Ovary (tissue), 3 donors: ENCODE data around the gene MAD1L1.

Experiments
- EP300 ChIP-seq: sonication (generic); formaldehyde crosslinking; IDR thresholded peaks from one replicate; pipeline ENCODE4 v1.6.1; 2017; ENCODE audit warnings: antibody characterized with exemption
- POLR2A ChIP-seq: fragments of 450-650 bp; IDR thresholded peaks from one replicate; pipeline ENCODE4 v1.6.1; 2017; ENCODE audit warnings: antibody characterized with exemption, mild to moderate bottlenecking, moderate library complexity
- TF ChIP-seq, protein P1 (sequence below), 3 donors: fragments of 450-650 bp in 2 of 3; fragments of 200-600 bp in 1 of 3; IDR thresholded peaks; one replicate each; pipeline versions ENCODE4 v1.5.1 to v1.8.0; 2016 to 2022; ENCODE audit warnings: antibody characterized with exemption in 3 of 3, mild to moderate bottlenecking in 1 of 3
- donor health status: DM: no; HTN: no; CAD: no.

DNA sequence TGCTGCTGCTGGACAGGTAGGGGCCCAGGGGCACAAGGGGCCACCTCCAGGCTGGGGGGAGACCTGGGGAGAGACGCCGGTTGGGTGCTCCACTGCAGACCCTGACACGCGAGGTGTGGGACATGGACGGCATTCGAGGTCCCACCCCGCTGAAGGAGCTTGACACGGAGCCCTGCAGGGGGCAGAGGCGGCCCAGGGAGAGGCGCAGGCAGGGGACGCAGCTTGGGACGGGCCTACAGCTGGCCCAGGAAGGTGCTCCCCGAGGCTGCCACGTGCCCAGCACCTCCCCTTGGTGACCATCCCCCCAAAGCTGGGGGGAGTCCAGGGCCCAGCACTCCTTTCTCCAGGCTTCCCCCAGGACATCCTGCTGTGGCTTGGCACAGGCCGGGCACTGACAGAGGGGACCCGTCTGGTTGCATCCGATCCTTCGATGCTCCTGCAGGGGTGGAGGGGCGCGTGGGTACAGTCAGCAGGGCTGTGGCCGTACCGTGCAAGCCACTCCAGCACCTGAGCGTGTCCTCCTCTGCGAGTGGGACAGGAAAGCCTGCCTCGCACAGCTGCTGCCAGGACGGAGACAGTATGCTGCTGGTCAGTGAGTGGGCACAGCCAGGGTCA is 388.3 kb downstream of the MAD1L1 start:
- TF ChIP-seq, protein P1, sequence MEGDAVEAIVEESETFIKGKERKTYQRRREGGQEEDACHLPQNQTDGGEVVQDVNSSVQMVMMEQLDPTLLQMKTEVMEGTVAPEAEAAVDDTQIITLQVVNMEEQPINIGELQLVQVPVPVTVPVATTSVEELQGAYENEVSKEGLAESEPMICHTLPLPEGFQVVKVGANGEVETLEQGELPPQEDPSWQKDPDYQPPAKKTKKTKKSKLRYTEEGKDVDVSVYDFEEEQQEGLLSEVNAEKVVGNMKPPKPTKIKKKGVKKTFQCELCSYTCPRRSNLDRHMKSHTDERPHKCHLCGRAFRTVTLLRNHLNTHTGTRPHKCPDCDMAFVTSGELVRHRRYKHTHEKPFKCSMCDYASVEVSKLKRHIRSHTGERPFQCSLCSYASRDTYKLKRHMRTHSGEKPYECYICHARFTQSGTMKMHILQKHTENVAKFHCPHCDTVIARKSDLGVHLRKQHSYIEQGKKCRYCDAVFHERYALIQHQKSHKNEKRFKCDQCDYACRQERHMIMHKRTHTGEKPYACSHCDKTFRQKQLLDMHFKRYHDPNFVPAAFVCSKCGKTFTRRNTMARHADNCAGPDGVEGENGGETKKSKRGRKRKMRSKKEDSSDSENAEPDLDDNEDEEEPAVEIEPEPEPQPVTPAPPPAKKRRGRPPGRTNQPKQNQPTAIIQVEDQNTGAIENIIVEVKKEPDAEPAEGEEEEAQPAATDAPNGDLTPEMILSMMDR (IDR thresholded peaks at IDR 0.05): no peak
- no peak for TF ChIP-seq POLR2A
- no peak for TF ChIP-seq EP300
